ENCODE results near the gene SLC4A11. TPM values are rescaled to one million over a fixed set of nuclear protein-coding genes. Genes with fewer than 3 reads are reported as not detected.

The SLC4A11 gene
- 100 to 1,000 TPM in 2 of 4 donors, 10 to 100 TPM in 2; 26.3 to 133 (median 85.8) TPM for total RNA-seq

DNA sequence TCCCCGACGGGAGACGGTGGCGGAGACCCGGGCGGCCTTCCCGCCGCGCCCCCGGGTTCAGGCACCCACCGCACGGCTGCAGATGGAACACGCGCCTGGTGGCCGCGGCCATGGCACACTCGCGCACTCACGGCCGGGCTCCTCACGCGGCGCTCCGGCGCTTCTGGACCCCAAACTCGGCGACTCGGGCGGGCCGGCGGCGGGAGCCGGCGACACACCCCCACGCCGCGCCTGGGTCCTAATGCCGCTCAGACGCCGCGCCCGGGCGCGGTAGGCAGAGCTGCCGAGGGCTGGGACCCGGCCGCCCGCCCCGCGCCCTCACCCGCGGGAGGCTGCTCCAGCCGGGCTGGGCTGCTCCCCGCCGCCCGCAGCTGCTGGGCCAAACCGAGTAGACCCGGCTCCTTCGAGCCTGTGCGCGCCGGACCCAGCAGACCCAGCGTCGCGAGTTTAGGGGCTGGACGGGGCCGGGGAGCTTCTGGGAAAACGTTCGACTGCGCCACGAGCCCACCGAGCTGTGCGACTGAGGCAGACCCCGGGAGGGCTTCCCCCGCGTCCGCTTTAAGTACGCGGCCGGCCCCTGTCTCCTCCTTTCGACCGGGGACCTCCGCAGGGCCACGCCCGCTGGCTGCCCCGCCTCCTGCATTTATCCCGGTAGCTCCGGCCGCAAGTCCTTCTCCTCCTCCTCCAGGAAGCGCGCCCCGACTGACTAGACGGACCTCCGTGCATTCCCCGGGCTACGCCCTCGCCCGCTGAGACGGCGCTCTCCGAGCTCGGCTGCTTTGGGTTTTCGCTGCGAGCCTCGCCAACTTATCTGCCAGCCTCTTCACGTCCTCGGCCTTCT is at the start of gene SLC4A11:
SLC4A11 (minus strand) TSS at position 165 of the 841 bp plus-strand sequence; CDS start at position 112, 53 bp downstream.
- peak; percentile 69 to 86 for DNase-seq
- H3K27me3 ChIP-seq, result no peaks in the 10 kb centered on the region
- WGBS, 2 donors, result 3% methylated on average over 15 to 34 of the region's 107 CpGs
- peak within 1 kb of the TSS; percentile 66 to 91 (median 80) for H3K4me3 ChIP-seq (replicated peaks in 1 of 3)
- H3K4me1 ChIP-seq, result peaks cover 13 to 45% of the 10 kb centered on the region in 2 donors
- H3K36me3 ChIP-seq, result no peaks in the 10 kb centered on the region
- H3K27ac ChIP-seq, result peak within 1 kb of the TSS; percentile 38 to 81 (median 54)
- intact Hi-C loops (cut with DNase I), result no loop called here
- H3K9me3 ChIP-seq, result no peaks in the 10 kb centered on the region
- TF ChIP-seq CTCF (IDR thresholded peaks at IDR 0.05) (no peak), POLR2A (IDR thresholded peaks at IDR 0.05) (peak in 1 of 2 donors; percentile 70)

GRCh38 chr20:3283222-3283820 is 44.3 kb upstream of the SLC4A11 start:
- H3K36me3 ChIP-seq, result peaks cover 21 to 27% of the 10 kb centered on the region in 2 donors
- peak overlapping the region; percentile 85 to 91 (median 87) for H3K27ac ChIP-seq

GRCh38 chr20:3282271-3283221 is 43.6 kb upstream of the SLC4A11 start:
- H3K27ac ChIP-seq, result peak overlapping the region; percentile 85 to 91 (median 87)
- H3K9me3 ChIP-seq, result no peaks in the 10 kb centered on the region
- DNase-seq, result peak; percentile 85 to 86
- intact Hi-C loops (cut with DNase I), result no loop called here
- H3K27me3 ChIP-seq, result no peaks in the 10 kb centered on the region
- 48 to 54% methylated on average over 6 of the region's 6 CpGs for WGBS, 2 donors
- TF ChIP-seq CTCF (IDR thresholded peaks at IDR 0.05) (no peak), POLR2A (IDR thresholded peaks at IDR 0.05) (peak in 1 of 2 donors; percentile 22)
- H3K36me3 ChIP-seq, result peaks cover 26% of the 10 kb centered on the region in 2 donors
- H3K4me3 ChIP-seq (replicated peaks in 1 of 3), result no peak overlapping the region
- H3K4me1 ChIP-seq, result peaks cover 16 to 30% of the 10 kb centered on the region in 2 donors

More at GRCh38 chr20:3283222-3283820, 44.3 kb upstream of the SLC4A11 start:
- intact Hi-C loops (cut with DNase I), result no loop called here
- DNase-seq, result peak; percentile 75 to 87
- no peaks in the 10 kb centered on the region for H3K9me3 ChIP-seq
- peaks cover 16 to 30% of the 10 kb centered on the region in 2 donors for H3K4me1 ChIP-seq
- H3K4me3 ChIP-seq (replicated peaks in 1 of 3), result no peak overlapping the region
- no peaks in the 10 kb centered on the region for H3K27me3 ChIP-seq
- no peak for TF ChIP-seq POLR2A (IDR thresholded peaks at IDR 0.05)
- peak in 3 of 6 experiments; percentile 29 to 54 (median 35) for TF ChIP-seq CTCF (IDR thresholded peaks at IDR 0.05)
- 57 to 62% methylated on average over 6 to 7 of the region's 7 CpGs for WGBS, 2 donors

DNA sequence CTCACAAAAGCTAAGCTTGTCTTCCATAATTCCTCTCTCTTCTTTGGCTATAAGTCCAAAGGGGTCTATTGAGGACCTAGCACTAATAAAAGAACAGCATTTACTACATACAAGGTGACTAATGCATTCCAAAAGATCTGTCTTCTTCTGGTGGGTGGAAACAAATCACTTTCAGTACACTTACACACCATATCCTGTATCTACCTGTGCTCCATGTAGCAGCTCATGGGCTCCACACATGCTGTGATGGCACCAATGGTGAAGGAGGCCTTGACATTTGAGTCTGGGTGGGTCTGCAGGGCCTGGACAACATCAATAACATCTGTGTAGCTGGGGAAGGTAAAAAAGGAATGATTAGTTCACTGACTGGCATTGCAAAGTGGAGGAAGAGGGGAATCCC is 42.4 kb upstream of the SLC4A11 start:
- no peaks in the 10 kb centered on the region for H3K9me3 ChIP-seq
- TF ChIP-seq POLR2A (IDR thresholded peaks at IDR 0.05), result no peak
- peaks cover 17 to 26% of the 10 kb centered on the region in 2 donors for H3K36me3 ChIP-seq
- no peak overlapping the region for H3K4me3 ChIP-seq (replicated peaks in 1 of 3)
- DNase-seq, result no peak
- peak overlapping the region; percentile 85 to 91 (median 87) for H3K27ac ChIP-seq
- intact Hi-C loops (cut with DNase I), result no loop called here
- no peaks in the 10 kb centered on the region for H3K27me3 ChIP-seq
- H3K4me1 ChIP-seq, result peaks cover 16 to 30% of the 10 kb centered on the region in 2 donors

DNA sequence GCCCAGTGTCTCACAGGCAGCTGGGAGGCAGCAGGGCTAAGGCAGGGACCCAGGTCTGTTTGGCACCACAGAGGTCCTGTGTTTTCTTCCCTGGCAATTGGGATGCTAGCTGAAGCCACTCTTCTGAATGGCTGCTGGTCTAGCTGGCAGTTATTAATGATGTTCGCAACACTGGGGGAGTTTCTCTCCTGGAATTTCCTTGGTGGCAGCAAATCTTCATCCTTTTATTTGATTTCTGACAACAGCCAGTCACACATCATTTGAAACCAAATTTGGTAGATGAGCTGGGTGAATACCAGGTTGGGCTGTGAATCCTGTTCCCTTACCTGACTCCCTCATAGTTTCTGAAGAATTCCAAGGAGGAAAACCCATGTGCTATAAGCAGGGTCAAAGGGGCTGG is 40.8 kb upstream of the SLC4A11 start:
- TF ChIP-seq POLR2A (IDR thresholded peaks at IDR 0.05), result no peak
- no peak for TF ChIP-seq CTCF (IDR thresholded peaks at IDR 0.05)

More for the DNA sequence above, 40.8 kb upstream of the SLC4A11 start:
- no peak overlapping the region for H3K27ac ChIP-seq
- no peaks in the 10 kb centered on the region for H3K27me3 ChIP-seq
- peaks cover 16 to 30% of the 10 kb centered on the region in 2 donors for H3K4me1 ChIP-seq
- H3K9me3 ChIP-seq, result no peaks in the 10 kb centered on the region
- 96 to 100% methylated on average over 1 of the region's 1 CpG for WGBS, 2 donors
- H3K36me3 ChIP-seq, result peaks cover 17 to 27% of the 10 kb centered on the region in 2 donors
- intact Hi-C loops (cut with DNase I), result no loop called here
- no peak overlapping the region for H3K4me3 ChIP-seq (replicated peaks in 1 of 3)
- no peak for DNase-seq
